GM18861 (cell line): ENCODE measurements around the gene RUNX1.
A peak's percentile ranks its signal among the peaks of the same experiment; 100 is the strongest.
"Not testable (repeated sequence)": the region's sequence is repeated elsewhere in the genome, so short reads cannot be mapped to it uniquely, and the experiment has no call there.

ENCODE experiments used
- ATAC-seq: cut with Tn5 transposase; IDR thresholded peaks from one replicate; pipeline ENCODE4 v1.9.1; 2021; ENCODE audit not compliant: unreplicated experiment

Gene RUNX1

DNA sequence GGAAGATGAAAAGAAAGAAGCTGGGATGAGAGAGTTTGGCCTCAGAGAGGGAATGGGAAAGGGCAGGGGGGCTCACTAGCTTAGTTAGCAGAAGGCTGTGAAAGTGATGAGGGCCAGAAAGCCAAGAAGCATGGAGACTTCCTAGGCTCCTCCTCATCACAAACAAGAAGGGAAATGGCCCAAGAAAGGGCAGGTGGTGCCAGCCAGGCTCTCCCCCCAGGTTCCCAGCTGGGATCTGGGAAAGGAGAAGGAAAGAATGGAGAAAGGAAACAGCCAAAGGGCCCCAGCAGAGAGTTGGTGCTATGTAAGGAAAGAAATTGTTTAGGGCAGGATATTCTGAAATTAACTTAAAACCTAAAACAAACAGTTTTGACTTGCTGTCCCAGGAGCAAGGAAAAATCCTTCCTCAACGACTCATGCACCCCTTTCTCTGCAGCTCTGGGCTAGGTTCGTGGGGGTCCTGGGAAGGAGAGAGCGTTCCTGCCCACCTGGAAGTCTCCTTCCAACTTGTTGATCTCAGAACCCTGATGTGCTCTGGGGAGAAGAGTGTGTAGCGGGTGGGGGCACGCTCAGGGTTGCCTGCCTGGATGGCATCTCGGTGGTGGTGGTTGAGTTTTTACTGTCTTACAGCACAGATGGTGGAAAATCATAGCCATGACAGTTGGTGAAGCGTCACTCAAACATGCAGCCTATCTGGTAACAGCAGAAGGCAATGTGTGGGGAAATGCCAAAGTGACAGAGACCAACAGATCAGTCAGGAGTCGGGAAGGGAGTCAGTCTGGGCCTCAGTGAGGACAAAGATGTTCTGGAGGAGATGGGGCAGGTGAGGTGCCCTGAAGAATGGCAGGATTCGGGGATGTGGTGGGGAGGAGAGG lies 233.0 kb downstream of the RUNX1 start:
- ATAC-seq: no peak

DNA sequence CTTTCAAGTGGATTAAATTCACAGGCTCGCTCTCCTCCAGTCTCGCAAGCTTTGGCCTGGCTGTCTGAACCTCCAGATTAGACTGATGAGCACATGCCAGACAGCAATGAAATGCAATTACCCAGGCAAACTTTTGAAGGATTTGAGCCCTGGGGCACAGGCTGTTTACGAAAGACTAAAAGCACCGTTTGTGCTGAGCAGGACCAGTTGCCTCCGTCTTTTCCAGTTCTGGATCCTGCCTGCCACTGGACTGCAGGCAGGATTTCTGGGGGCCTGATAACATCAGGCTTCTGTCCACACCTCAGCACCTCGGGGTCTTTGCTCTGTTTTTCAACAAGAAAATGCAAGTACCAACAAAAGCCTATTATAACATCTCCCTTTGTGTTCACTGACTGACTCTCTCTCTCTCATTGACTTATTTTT lies 234.6 kb downstream of the RUNX1 start:
- ATAC-seq: no peak

DNA sequence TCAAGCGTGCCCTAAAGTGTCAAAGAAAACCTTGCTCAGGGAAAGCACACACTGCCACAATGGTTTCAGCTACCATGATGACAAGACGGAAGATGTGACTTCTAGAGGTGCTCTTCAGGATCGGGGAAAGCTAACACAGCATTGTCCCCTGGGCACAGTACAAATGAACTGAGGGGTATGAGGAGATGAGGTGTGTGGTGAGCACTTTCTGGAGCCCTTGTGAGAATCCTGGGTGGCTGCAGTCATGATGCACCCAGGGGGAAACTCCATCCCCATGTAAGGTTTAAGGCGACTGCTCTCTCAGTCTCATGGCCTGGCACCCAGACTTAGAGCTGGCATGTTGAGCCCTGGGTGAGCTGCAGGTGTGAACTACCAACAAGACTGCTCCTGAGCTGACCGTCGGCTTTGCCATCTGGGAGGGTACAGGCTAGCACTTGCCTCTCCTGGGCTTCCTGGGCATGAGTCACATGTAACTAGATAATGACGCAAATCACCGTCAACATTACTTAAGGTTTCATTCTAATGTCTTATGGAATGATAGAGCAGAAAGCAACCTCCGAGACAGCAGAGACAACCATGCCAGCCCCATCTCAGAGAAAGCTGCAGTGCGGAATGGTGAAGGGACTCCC lies 235.7 kb downstream of the RUNX1 start:
- ATAC-seq: no peak

DNA sequence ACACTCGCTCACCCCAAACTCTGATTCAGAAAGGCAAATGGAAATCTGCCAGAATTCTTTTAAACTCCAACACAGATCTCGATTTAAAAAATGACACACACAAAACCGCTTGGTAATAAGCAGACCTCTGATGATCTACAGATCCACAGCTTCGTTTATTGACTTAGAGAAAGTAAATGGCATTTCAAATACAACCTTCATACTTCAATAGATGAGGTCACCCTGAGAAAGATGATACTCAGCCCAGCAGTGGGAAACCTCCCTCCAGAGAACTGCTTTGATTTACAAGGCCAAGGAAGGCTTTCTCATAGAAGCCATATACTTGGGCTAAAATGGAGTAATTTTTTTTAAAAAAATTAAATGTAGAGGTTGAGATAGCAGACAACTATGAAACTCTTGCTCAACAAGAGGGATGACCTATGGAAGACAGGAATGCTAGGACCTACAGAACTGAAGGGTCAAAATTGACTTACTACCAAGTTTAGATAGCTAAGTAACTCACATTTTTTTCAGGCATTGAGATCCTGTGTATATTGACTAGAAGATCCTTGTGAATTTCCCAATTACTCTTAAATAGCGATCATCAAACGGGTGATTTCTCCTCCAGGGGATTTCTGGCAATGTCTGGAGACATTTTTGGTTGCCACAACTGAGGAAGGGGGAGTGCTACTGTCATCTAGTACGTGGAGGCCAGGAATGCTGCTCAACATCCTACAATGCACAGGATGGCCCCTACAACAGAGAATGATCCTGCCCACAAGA lies 236.4 kb downstream of the RUNX1 start:
- ATAC-seq: no peak

DNA sequence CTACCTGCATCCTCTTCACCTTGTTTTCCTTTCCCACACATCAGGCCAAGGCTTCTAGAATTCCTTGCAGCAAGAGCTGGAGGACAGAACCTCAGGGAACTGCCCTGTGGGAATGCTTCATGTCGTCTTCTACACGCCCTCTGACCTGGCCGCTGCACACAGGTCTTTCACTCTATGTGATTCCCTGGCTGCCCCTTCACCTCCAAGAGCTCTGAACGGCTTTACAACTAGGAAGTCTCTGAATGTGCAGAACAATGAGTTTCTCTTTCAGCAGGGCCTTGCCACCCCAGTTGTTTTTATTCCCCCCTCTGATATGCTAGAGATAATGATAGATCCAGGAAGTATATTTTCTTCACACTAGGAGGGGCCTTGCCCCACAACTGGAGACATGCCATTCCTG lies 237.7 kb downstream of the RUNX1 start:
- no peak for ATAC-seq

DNA sequence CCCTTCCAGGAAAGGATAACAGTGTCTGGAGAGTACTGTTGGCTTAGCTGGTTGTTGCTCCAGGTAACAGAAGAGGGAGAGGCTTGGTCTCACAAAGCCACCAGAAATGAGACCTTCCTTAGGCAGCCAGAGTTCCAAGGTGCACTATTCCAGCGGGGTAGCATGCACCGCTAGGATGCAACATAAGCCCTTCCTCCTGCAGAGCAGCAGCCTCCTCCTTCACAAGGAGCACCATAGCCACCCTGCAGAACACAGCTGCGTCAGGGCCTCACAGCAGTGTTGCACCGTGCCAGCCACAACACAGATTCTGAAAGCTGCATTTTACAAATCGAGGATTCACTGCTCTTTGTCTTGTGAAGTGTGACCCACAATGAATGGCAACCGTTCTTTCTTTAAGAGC lies 238.3 kb downstream of the RUNX1 start:
- ATAC-seq: no peak

DNA sequence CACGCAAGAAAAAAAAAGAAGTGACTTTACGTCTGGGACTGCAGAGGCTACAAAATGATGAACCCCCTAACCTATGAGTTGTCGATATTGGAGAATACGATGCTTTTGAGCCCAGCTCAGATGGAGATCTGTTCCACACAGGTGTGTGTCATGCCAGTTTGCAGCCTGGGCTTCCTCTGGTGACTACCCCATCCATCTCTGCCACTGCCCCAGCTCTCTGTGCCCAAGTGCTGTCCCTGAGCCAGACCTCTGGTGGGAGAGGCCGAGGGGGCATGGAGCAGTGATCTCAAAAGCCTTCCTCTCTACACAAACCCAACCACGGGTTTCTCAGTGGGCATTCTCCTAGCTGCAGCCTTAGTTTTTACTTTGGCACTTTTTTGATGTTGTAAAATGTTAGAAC lies 239.3 kb downstream of the RUNX1 start:
- ATAC-seq: no peak

DNA sequence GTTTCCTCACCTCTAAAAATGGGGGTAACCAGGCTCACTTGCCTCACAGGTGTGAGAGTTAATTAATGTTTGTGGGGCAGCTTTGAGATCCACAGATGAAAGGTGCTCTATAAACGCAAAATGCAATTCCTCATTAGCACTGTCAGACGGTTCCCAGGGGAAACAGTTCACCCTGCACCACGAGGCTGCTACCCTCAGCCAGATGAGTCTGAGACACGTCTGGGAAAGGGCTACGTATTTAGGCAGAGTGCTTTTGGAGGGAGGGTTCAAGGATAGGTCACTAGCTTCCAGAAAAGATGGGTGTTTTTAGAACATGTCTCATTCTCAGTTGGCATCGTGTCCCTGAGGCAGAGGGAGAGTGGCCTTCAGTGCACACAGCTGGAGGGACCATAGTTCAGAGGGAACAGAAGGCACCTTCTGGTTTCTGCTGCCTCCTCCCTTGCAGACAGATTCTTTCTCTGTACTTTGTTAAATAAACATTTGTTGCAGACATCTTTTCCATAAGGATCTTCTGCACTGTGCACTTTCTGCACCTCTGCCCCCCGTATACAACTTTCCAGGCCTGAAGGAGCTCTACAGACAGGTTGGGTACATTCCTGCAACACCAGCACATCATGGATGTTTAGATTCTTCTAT lies 240.4 kb downstream of the RUNX1 start:
- no peak for ATAC-seq

DNA sequence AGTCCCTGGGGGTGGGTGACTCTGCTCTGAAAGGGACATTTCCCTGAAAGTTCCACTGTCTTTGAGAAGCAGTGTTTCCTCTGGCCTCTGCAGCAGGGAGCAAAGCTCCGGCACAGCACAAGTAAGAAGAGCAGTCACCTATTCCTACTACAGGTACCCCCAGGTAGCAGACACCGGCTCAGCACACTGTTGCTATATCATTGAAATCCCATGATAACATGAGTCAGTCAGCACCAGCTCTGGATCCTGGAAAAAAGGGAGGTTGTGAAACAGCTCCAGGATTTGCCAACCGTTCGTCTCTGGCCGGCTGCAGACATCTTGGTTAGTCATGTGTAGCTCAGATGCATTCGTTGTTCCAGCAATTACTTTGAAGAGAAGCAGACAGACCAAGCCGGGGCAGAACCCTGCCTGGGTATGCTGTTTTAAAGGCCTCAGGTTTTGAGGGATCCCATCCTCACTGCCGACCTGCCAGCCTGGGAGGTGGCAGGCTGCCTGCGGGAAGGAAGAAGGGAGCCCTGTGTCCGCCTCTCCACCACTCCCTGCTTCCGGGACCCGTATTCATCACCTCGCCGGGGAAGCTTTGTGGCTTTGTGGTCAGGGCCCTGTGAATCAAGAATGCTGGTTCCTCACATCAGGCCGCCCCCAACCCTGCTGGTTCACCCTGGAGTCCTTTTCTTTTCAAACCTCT lies 241.1 kb downstream of the RUNX1 start:
- ATAC-seq: no peak

DNA sequence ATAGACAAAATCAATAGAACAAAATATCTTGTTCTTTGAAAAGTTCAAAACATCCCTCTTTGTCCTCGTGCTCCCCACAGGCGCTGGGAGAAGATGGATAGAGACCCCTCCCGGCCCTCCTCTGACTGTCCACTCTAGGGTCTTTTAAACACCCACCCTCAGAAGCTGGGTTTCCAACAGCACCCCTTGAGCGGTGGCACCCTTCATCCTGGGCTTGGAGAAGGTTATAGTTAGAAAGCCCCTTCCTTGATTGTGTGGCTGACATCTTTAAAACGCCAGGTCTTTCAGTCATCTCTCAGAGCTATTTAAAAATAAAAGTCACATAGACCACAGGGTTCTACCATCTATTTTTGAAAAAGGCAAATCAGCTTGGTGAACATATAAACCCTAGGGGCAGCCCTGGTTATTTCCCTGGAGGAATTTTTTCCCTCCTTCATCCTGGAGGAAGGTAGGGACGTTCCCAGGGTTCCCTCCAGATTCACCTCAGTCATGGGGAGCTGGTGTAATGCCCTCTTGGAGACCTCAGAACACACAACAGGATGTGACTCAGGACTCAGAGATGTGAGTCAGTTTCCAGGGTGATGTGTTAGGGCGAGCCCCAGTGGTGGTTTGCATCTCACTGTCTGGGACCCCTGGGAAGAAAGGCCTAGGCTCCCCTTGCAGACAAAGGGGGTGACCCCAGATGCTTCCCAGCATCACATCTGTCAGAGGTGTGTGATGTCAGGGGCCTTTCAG lies 241.8 kb downstream of the RUNX1 start:
- ATAC-seq: peak; percentile 80

DNA sequence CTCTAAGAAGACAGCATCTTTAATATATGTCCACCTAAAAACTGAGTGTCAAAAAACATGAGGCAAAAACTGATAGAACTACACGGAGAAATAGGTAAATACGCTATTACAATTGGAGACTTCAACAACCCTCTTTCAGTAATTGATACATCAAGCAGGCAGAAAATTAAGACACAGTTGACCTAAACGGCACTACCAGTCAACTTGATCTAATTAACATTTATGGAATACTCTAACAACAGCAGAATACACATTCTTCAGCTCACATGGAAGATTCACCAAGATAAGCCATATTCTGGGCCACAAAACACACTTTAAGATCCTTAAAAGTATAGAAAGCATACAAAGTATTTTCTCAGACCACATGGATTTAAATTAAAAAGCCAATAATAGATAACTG lies 242.7 kb downstream of the RUNX1 start:
- no peak for ATAC-seq

DNA sequence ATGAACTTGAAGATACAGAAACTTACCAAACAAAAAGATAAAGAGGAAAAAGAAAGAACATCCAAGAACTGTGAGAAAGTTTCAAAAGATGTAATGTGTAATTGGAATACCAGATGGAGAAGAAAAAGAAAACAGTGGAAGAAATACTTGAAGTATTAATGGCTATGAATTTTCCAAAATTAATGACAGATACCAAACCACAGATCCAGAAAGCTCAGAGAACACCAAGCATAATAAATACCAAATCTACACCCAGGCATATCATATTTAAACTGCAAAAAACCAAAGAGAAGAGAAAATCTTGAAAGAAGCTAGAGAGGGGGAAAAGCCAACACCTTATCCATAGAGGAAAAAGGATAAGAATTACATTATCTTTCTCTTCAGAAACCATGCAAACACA lies 243.9 kb downstream of the RUNX1 start:
- ATAC-seq: no peak

DNA sequence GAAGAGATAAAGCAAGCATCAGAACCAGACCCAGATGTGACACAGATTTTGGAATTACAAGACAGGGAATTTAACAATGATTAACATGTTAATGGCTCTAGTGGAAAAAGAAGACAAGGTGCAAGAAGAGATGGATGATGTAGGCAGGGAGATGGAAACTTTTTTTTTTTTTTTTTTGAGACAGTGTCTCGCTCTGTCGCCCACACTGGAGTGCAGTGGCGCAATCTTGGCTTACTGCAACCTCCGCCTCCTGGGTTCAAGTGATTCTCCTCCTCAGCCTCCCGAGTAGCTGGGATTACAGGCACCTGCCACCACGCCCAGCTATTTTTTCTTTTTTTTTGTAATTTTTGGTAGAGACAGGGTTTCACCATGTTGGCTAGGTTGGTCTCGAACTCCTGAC lies 244.5 kb downstream of the RUNX1 start:
- not testable (repeated sequence) for ATAC-seq

DNA sequence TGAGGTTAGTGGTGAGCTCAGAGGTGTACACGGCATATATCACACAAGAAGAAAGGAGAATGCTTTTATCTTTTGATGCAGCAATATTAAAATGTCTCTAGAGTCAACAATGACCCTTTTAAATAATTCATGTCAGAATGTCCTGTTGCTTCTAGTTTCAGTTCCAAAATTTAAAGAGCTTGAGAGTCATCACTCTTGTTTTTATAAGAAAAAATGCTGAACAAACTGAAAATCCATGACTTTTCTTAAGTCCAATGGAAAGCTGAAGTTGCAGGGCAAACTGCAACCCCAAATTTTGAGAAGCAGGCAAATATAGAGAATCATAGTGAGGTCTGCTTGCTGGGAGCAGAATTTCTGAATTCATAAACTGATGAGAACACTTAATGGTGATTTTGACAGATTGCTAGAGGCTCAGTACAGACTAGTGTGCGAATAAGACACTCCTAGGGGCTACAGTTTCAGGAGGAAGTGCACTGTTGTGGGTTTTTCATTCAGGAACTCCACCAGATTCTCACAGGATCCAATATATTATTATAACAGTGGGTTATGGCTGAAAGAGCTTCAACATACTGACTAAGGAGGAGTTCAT lies 245.2 kb downstream of the RUNX1 start:
- no peak for ATAC-seq

DNA sequence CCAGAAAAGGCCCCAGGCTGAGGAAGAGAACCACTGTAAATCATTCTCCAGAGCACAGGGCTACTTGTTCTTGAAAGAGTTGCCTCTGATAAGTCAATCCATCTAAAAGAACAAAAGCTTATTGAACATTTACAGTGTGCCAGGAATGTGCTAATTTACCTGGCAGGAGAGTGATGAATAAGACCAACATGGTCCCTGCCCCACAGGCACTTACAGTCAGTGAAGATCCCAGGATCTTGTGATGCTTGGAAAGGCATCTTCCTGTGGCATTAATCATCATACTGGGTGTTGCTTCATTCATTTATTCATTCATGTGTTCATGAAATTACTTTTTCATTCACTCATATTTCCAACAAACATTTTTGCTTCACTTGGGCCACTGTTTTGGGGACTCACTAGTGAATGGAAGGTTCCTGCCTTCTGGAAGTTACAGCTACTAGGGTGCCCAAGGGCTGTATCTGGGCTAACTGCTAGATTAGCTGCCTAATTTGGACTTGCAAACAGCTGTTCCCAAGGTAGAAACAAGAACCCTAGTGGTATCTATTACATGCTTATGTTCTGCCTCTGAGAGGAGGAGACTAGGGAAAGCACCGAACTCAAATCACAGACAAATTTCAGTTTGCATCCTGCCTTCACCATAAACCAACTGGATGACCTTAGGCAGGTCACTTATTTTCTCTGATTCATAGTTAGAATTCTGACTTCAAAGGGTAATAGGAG lies 246.8 kb downstream of the RUNX1 start:
- ATAC-seq: no peak

DNA sequence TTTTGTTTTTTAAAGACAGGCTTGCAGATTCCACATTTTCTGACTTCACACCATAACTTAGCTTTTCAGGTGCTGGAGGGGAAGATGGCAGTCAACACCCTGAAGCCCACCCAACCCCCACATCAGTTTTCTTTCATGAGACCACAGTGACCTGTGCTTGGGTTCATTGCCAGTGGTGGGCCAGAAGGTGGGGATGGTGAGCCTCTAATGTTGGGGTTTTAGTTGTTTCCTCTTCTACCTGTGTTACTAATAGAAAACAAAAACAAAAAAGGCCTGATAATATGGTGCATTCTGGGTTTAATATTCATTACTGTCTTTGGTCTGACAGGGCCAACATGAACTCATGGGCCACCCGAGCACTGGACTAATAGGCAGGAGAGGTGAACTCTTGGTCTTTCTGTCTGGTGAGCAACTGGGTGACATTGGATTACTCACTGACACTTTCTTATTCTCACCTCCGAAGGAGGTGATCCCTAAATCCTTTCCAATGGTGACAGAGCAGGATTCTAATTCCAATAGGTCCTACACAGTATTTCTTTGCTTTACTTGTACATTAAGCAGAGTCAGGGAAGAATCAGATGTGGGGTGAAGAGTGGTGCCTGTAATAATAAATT lies 247.5 kb downstream of the RUNX1 start:
- ATAC-seq: no peak

DNA sequence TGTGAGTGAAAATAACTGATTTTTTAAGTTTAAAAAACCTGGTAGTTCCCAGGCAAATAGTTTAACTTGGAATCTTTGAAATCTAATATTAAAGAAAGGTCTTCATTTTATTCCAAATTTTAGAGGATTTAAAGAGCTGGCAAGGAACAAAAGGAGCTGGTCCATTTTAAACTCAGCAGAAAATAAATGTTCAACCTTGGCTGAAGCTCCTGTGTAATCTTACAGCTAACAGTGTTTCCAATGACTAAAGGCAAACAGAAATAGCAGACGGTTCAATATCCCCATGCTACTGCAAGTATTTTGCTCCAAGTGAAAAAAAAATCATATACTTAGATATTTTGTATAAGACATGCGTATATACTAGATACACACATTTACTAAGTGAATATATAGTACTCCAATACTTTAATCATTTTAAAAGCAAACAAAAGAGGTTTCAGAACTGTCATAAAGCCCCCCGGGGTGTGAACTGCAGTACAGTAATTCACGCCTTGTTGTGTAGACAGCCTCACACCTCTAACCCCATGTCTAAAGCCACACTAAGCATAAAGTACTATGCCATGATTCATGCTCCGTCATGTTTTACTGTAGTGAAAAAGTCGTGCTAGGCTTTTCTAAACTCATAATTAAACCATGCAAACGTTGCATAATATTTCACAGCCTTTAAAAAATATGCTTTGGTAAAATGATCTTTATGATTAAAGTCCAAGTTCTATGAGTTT lies 248.1 kb downstream of the RUNX1 start:
- ATAC-seq: no peak

DNA sequence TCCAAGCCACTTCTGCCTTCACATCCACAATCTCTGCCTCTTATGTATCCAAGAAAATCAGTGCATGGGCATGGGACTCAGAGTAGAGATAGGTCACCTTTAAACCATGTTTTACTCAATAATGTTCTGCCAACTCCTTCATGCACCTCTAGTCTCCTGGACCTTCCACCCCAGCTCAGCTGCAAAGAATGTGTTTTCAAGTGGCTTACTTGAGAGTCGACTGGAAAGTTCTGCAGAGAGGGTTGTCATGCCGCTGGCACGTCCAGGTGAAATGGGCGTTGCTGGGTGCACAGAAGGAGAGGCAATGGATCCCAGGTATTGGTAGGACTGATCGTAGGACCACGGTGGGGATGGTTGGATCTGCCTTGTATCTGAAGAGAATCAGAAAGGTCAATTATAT lies 250.0 kb downstream of the RUNX1 start:
- ATAC-seq: no peak
